Mucosa of stomach (tissue), 1 donor: ENCODE data around the gene FBL.

Experiments used
- H3K27me3 ChIP-seq: one replicate; pipeline ENCODE4 v1.7.0; 2013; ENCODE audit warnings: mild to moderate bottlenecking, low read length; ENCODE audit not compliant: control insufficient read depth, insufficient read depth
- H3K36me3 ChIP-seq: one replicate; pipeline ENCODE4 v1.7.0; 2013; ENCODE audit warnings: low read length; ENCODE audit not compliant: control insufficient read depth, insufficient read depth
- H3K4me1 ChIP-seq: one replicate; pipeline ENCODE4 v1.7.0; 2013; ENCODE audit warnings: mild to moderate bottlenecking, low read length; ENCODE audit not compliant: control insufficient read depth, insufficient read depth
- H3K4me3 ChIP-seq: one replicate; pipeline ENCODE4 v1.7.0; 2013; ENCODE audit warnings: low read length
- H3K9ac ChIP-seq: one replicate; pipeline ENCODE4 v1.7.0; 2013; ENCODE audit warnings: mild to moderate bottlenecking, low read length, moderate library complexity
- H3K9me3 ChIP-seq: one replicate; pipeline ENCODE4 v1.7.0; 2013; ENCODE audit warnings: mild to moderate bottlenecking, low read length, moderate library complexity; ENCODE audit not compliant: control insufficient read depth
- donor health status: Pancreatic carcinoma.

FBL gene

GRCh38 chr19:39847525-39847924 lies 1.3 kb upstream of the FBL start:
- Histone ChIP-seq H3K27me3 (no peaks in the 10 kb centered on the region), H3K9me3 (no peaks in the 10 kb centered on the region), H3K4me1 (peaks cover 37% of the 10 kb centered on the region)

DNA sequence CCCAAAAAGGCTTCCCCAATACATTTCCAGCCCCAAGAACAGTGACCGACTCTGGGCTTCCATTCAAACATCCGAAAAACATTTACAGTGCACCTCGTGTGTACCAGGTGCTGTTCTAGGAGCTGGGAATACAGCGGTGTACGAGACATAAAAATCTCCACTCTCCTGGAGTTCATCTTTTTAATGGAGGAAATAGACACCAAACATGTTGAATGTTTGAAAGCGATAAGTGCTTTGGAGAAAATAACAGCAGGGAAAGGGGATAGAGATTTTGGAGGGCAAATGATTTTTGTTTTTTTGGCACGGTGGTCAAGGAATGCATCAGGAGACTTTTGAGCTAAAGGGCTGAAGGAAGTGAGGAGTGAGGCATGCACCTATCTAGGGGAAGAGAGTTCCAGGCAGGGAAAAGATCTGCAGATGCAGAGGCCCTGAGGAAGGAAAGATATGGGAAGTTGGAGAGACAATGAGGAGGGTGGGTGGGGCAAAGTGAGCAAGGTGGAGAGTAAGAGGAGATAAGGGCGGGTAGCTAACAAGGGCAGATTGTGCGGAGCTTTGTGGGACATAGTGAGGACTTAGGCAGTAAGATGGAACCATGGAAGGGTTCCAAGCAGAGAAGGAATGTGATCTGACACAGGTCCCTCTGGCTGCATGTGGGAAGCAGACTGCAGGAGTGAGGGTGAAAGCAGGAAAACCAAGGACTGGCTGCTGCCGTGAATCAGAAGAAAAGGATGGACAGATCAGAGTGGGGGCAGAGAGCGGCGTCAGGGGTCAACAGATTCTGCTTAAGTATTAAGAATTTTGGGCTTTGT lies 703 bp upstream of the FBL start:
- Histone ChIP-seq H3K9me3 (no peaks in the 10 kb centered on the region), H3K9ac (peak overlapping the region; percentile 81), H3K27me3 (no peaks in the 10 kb centered on the region), H3K36me3 (no peaks in the 10 kb centered on the region), H3K4me1 (peaks cover 38% of the 10 kb centered on the region), H3K4me3 (peak overlapping the region; percentile 42)

More at GRCh38 chr19:39847525-39847924, 1.3 kb upstream of the FBL start:
- no peaks in the 10 kb centered on the region for H3K36me3 ChIP-seq
- no peak overlapping the region for H3K9ac ChIP-seq
- H3K4me3 ChIP-seq: no peak overlapping the region

- Histone ChIP-seq H3K36me3 (no peaks in the 10 kb centered on the region), H3K4me1 (peaks cover 38% of the 10 kb centered on the region), H3K4me3 (peak overlapping the region; percentile 54), H3K9ac (peak overlapping the region; percentile 81), H3K9me3 (no peaks in the 10 kb centered on the region), H3K27me3 (no peaks in the 10 kb centered on the region)
These were observed 621 bp downstream of the FBL start for GRCh38 chr19:39845584-39845932.

GRCh38 chr19:39845172-39845571 lies 1.0 kb downstream of the FBL start:
- H3K36me3 ChIP-seq: no peaks in the 10 kb centered on the region
- H3K4me1 ChIP-seq: peaks cover 38% of the 10 kb centered on the region
- H3K9me3 ChIP-seq: no peaks in the 10 kb centered on the region
- no peak overlapping the region for H3K4me3 ChIP-seq
- no peaks in the 10 kb centered on the region for H3K27me3 ChIP-seq
- peak overlapping the region; percentile 81 for H3K9ac ChIP-seq

DNA sequence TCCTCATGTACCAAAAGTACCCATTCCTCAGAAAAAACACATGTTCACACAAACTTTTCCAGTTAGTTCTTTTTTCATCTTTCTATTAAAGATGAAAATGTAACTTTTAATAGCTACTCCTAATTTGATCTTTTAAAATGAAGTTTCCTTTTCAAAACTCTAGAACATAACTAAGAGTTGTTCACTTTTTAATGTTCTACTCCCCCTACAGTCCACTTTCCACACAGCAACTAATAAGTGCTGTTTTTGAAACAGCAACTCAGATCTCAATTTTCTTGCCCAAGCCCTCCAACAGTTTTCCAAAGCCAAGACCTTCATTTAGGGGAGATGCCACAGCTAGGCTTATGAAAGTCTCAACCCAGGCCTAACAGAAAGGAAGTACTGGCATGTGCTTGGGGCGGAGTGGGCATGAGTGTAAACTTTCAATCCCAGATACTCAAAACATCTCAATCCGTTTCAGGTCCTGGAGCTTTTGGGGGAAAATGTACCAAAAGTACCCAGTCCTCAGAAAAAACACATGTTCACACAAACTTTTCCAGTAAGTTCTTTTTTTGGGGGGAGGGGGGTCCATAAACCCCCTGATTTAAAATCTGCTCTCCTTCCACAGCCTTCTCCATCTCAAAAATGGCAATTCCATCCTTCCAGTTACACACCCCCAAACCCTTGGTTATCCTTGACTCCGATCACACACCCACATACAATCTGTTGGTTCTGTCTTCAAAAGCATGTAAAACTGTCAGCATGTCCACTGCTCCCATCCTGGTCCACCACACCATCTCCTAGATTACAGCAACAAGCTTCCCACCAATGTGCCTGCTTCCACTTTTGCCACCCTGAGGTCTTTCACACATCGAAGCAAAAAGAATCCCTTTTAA lies 2.0 kb downstream of the FBL start:
- Histone ChIP-seq H3K36me3 (no peaks in the 10 kb centered on the region), H3K9ac (peak overlapping the region; percentile 81), H3K4me1 (peaks cover 38% of the 10 kb centered on the region), H3K27me3 (no peaks in the 10 kb centered on the region), H3K4me3 (no peak overlapping the region), H3K9me3 (no peaks in the 10 kb centered on the region)

DNA sequence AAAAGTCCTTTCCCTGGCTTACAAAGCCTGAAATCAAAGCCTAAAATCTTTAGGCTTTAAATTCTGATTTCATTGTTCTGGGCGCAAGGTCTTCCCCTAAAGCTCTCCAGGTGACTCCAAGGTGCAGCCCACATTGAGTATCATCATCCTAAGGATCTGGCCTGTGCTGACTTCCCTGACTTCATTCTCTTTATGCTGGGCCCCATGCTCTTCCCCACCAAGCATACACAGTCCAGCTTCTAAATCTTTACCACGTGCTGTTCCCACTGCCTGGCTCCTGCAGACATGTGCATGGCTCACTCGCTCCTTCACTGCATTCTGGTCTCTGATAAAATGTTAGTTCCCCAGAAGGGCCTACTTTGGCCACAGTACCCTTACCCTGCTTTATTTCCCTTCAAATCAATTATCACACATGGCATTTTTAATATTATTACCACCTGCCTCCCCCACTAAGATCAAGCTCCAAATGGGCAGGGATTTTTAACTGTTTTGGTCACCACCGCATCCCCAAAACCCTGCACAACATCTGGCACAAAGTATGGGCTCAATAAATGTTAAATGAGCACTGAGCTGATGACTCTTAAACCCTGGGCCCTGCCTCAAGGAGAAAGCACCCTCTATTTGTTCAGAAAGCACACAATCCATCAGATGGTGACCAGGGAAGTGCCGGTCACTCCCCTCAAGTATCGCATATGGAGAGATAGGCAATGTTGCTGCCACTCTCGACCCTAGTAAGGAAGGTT lies 3.3 kb downstream of the FBL start:
- Histone ChIP-seq H3K27me3 (no peaks in the 10 kb centered on the region), H3K4me1 (peaks cover 38% of the 10 kb centered on the region), H3K9ac (no peak overlapping the region), H3K9me3 (no peaks in the 10 kb centered on the region), H3K4me3 (no peak overlapping the region), H3K36me3 (no peaks in the 10 kb centered on the region)

- Histone ChIP-seq H3K36me3 (no peaks in the 10 kb centered on the region), H3K9ac (no peak overlapping the region), H3K27me3 (no peaks in the 10 kb centered on the region), H3K9me3 (no peaks in the 10 kb centered on the region), H3K4me3 (no peak overlapping the region), H3K4me1 (peaks cover 29% of the 10 kb centered on the region)
These were observed 5.1 kb downstream of the FBL start for GRCh38 chr19:39841041-39841440.

- Histone ChIP-seq H3K4me3 (no peak overlapping the region), H3K36me3 (no peaks in the 10 kb centered on the region), H3K4me1 (peaks cover 24% of the 10 kb centered on the region), H3K9me3 (no peaks in the 10 kb centered on the region), H3K27me3 (no peaks in the 10 kb centered on the region), H3K9ac (no peak overlapping the region)
These were observed 5.7 kb downstream of the FBL start for GRCh38 chr19:39840492-39840891.

DNA sequence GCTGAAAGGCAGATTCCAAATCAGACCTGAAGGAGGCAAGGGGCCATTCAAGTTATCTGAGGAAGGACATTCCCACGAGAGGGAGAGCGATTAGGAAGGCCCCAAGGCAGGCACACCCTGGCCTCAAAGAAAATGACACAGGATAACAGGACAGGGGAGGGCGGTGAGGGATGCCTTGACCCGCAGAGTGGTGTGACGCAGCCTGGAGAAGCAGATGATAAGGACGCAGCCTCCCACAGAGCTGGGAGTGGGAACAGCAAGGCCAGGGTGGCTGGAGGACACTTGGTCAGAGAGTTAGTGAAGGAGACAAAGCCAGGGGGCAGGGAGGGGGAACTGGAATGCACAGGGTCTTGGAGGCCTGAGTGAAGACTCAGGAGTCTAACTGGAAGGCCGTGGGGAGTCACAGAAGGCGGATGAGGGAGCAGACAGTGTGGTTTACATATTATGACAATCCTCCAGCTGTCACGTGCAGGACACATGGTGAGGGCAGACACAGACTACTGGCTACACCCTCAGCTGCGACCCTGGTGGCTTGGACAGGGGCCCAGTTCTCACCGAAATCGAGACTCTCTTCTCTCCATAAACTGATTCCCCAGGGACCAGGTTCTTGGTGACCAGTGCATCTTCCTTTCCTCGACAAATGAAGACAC lies 6.4 kb downstream of the FBL start:
- Histone ChIP-seq H3K9me3 (no peaks in the 10 kb centered on the region), H3K4me3 (no peak overlapping the region), H3K36me3 (no peaks in the 10 kb centered on the region), H3K4me1 (peaks cover 17% of the 10 kb centered on the region), H3K27me3 (no peaks in the 10 kb centered on the region), H3K9ac (no peak overlapping the region)

GRCh38 chr19:39838569-39838968 lies 7.6 kb downstream of the FBL start:
- H3K27me3 ChIP-seq: no peaks in the 10 kb centered on the region
- no peak overlapping the region for H3K9ac ChIP-seq
- no peaks in the 10 kb centered on the region for H3K9me3 ChIP-seq
- H3K36me3 ChIP-seq: no peaks in the 10 kb centered on the region
- peaks cover 7% of the 10 kb centered on the region for H3K4me1 ChIP-seq
- H3K4me3 ChIP-seq: no peak overlapping the region

DNA sequence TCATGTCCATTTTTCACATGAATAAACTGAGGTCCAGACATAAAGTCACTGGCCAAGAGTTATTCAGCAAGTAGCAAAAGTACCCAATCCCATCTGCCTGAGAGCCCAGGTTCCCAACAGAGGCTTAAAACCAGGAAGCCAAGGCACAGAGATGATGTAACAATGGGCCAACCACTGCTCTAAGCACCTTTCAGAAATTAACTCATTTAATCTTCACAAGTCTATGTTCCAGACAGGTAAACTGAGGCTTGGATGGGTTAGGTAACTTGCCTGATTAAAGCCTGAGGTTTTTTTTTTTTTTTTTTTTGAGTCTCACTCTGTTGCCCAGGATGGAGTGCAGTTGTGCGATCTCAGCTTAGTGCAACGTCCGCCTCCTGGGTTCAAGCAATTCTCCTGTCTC lies 8.2 kb downstream of the FBL start:
- H3K4me3 ChIP-seq: no peak overlapping the region

More for the DNA sequence above, 8.2 kb downstream of the FBL start:
- Histone ChIP-seq H3K9me3 (no peaks in the 10 kb centered on the region), H3K9ac (no peak overlapping the region), H3K4me1 (peaks cover 7% of the 10 kb centered on the region), H3K36me3 (no peaks in the 10 kb centered on the region), H3K27me3 (no peaks in the 10 kb centered on the region)
